ENCODE results near the gene CLEC19A.

GRCh38 chr16:19266774-19267173 lies 18.8 kb upstream of the CLEC19A start:
- TF ChIP-seq CTCF (conservative IDR thresholded peaks at IDR 0.05; ENCODE audit: low read length): no peak
- no peak for TF ChIP-seq EZH2phosphoT487 (IDR thresholded peaks at IDR 0.05; ENCODE audit: borderline replicate concordance, low read depth, low read length)

Measured in OCI-LY7 (cell line).